VCaP (cell line): ENCODE data around the gene SOBP.

ENCODE experiments used
- H3K27ac ChIP-seq: fragments of 450-650 bp; 2 replicates; pipeline ENCODE4 v1.5.1; 2017
- CTCF ChIP-seq: fragments of 450-650 bp; conservative IDR thresholded peaks from 2 replicates; pipeline ENCODE4 v1.5.1; 2017; ENCODE audit warnings: mild to moderate bottlenecking, moderate library complexity

Gene SOBP

GRCh38 chr6:107670792-107671199, 180.9 kb downstream of the SOBP start:
- H3K27ac ChIP-seq = no peak overlapping the region

GRCh38 chr6:107673076-107673494, 183.2 kb downstream of the SOBP start:
- H3K27ac ChIP-seq = no peak overlapping the region
- TF ChIP-seq CTCF = no peak

More at GRCh38 chr6:107670792-107671199, 180.9 kb downstream of the SOBP start:
- TF ChIP-seq CTCF = no peak

DNA sequence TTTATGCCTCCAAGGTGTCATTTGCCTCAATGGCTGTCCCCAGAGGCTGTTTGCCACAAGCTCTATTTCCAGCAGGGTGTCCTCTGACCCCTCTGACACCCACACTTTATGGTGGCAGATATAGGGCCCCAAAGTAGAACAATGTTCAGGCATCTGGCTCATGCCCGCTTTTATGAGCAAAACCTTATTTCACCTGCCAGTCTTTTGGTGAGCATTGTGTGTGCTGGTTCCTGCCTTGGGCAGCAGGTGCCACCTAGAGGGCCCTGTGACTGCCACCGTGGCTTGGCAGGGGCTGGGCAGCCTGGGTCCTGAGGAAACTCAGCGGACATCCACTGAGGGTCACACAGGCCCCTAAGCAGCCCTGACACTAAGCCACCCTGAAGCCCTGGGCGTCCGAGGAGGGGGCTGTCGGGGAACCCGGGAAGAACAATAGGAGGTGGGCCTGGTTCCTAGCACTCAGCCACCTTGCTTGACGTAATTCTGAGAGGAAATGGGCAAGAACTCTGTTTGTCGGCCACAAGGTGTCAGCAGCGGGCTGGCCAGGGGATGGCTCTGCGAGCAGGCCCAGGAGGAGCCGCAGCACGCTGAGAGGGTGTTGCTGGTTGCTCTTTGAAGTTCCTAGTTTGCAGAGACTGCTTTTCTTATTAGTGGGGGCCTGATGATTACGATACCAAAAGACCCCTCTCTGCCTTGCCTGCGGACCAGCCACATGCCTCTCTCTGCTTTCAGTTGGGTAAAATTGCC, 185.2 kb downstream of the SOBP start:
- peak; percentile 98 for TF ChIP-seq CTCF
- H3K27ac ChIP-seq = peak overlapping the region; percentile 70

DNA sequence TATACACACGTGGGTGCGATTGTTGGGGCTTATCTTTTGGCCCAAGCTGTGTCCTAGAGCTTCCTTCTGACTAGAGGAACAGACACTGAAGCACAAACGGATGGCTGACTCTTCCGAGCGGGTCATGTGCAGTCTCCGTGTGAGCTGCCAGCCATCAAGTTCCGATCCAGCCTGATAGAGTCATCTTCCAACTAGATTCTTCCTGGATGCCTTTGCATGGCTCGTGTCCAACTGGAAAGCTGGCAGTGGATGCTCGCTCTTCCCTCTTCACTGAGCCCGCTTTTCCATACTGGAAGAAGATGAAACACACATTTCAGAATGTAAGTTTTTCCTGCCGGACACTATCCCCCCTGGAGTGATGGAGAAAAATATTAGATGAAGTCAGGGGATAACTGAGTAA, 186.1 kb downstream of the SOBP start:
- TF ChIP-seq CTCF = no peak
- peak overlapping the region; percentile 70; the same call in 1 of the 2 replicates for H3K27ac ChIP-seq

DNA sequence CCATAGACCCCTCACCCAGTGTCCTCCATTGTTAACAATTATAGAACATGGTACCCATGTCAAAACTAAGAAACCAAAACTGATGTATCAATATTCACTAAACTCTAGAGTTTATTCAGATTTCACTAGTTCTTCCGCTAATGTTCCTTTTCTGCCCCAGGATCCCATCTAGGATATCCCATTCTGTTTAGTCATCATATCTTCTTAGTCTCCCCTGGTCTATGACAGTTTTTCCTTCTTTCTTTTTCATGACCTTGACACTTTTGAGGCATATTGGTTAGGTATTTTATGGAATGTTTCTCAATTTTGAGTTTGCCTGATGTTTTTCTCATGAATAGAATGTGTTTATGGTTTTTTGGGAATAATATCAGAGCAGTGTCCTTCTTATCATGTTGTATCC, 187.5 kb downstream of the SOBP start:
- H3K27ac ChIP-seq = no peak overlapping the region
- no peak for TF ChIP-seq CTCF

DNA sequence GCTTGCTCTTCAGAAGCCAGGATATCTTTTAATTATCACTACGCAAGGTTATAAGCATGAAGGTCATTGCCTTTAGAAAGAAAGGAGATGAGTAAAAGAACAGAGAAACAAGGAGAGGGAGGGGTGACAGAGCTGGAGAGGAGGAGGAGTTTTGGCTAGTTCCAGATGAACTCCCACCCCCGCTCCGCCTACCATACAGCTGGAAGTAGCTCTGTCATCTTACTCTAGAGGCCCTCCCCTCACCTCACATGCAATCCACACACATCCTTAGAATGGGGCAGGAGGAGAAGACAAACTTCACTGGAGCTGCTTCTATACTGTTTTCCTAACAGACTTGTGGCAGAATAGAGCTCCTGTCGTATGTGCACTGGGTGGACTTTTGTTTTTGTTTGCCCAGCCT, 189.5 kb downstream of the SOBP start:
- no peak for TF ChIP-seq CTCF
- no peak overlapping the region for H3K27ac ChIP-seq

DNA sequence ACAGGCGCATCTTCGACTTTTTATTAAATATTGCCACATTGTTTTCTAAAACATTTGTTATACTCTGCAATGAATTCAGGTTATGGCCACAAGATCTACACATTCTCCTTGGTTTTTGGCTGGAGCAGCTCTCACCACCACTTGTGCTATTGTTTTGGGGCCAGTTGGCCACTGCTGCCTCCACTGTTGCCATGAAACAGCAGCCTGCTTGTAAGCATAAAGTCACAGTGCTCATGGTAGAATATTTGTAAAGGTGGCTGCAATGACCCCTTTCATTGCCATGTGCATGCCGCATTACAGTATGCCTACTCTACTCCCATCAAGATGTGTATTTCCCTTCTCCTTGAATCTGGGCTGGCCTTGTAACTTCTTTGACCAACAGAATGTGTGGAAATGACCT, 192.8 kb downstream of the SOBP start:
- no peak for TF ChIP-seq CTCF
- H3K27ac ChIP-seq = no peak overlapping the region
